ENCODE results near the gene MXD1.

DNA sequence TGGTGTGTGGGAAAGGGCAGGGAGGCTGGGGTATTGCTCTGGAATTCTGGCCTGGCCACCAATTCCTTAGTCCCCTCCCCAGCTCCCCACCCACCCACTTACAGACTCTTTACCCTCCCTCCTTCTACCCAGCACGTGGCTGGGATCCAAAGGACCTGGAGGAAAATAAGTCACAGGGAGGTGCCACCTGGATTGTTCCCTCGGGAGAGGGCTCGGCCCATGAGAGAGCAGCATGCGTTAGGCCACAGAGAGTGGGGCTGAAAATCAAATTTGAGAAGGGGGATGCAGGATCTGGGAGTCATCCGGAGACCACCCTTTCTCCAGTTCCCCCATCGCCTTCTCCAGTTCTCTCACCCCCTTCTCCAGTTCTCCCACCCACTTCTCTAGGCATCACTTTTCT, 43.6 kb downstream of the MXD1 start:
- TF ChIP-seq POLR2AphosphoS5 (IDR thresholded peaks at IDR 0.05; ENCODE audit: low read depth, low read length) = no peak
- TF ChIP-seq JUND (IDR thresholded peaks at IDR 0.05) = no peak
- TF ChIP-seq RAD21 (IDR thresholded peaks at IDR 0.05; ENCODE audit: low read length) = no peak
- TF ChIP-seq, protein P1, sequence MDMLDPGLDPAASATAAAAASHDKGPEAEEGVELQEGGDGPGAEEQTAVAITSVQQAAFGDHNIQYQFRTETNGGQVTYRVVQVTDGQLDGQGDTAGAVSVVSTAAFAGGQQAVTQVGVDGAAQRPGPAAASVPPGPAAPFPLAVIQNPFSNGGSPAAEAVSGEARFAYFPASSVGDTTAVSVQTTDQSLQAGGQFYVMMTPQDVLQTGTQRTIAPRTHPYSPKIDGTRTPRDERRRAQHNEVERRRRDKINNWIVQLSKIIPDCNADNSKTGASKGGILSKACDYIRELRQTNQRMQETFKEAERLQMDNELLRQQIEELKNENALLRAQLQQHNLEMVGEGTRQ (IDR thresholded peaks at IDR 0.05; ENCODE audit: borderline replicate concordance, low read depth, low read length) = no peak
- TF ChIP-seq, protein P2, sequence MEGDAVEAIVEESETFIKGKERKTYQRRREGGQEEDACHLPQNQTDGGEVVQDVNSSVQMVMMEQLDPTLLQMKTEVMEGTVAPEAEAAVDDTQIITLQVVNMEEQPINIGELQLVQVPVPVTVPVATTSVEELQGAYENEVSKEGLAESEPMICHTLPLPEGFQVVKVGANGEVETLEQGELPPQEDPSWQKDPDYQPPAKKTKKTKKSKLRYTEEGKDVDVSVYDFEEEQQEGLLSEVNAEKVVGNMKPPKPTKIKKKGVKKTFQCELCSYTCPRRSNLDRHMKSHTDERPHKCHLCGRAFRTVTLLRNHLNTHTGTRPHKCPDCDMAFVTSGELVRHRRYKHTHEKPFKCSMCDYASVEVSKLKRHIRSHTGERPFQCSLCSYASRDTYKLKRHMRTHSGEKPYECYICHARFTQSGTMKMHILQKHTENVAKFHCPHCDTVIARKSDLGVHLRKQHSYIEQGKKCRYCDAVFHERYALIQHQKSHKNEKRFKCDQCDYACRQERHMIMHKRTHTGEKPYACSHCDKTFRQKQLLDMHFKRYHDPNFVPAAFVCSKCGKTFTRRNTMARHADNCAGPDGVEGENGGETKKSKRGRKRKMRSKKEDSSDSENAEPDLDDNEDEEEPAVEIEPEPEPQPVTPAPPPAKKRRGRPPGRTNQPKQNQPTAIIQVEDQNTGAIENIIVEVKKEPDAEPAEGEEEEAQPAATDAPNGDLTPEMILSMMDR (IDR thresholded peaks at IDR 0.05) = no peak
- TF ChIP-seq, protein P3, sequence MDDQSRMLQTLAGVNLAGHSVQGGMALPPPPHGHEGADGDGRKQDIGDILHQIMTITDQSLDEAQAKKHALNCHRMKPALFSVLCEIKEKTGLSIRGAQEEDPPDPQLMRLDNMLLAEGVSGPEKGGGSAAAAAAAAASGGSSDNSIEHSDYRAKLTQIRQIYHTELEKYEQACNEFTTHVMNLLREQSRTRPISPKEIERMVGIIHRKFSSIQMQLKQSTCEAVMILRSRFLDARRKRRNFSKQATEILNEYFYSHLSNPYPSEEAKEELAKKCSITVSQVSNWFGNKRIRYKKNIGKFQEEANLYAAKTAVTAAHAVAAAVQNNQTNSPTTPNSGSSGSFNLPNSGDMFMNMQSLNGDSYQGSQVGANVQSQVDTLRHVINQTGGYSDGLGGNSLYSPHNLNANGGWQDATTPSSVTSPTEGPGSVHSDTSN (IDR thresholded peaks at IDR 0.05) = no peak
- no peak for TF ChIP-seq TAF1 (IDR thresholded peaks at IDR 0.05; ENCODE audit: borderline replicate concordance, low read depth, low read length)
- no peak for TF ChIP-seq CHD2 (IDR thresholded peaks at IDR 0.05; ENCODE audit: low read length, partially characterized antibody)
